HG03159 (cell line): Measurements from ENCODE around the gene ABCB8.
"Not testable (repeated sequence)": the region's sequence is repeated elsewhere in the genome, so short reads cannot be mapped to it uniquely, and the experiment has no call there.

Experiments used
- ATAC-seq: cut with Tn5 transposase; IDR thresholded peaks from one replicate; pipeline ENCODE4 v1.9.1; 2021; ENCODE audit warnings: mild to moderate bottlenecking, moderate library complexity; ENCODE audit not compliant: unreplicated experiment

The ABCB8 gene

DNA sequence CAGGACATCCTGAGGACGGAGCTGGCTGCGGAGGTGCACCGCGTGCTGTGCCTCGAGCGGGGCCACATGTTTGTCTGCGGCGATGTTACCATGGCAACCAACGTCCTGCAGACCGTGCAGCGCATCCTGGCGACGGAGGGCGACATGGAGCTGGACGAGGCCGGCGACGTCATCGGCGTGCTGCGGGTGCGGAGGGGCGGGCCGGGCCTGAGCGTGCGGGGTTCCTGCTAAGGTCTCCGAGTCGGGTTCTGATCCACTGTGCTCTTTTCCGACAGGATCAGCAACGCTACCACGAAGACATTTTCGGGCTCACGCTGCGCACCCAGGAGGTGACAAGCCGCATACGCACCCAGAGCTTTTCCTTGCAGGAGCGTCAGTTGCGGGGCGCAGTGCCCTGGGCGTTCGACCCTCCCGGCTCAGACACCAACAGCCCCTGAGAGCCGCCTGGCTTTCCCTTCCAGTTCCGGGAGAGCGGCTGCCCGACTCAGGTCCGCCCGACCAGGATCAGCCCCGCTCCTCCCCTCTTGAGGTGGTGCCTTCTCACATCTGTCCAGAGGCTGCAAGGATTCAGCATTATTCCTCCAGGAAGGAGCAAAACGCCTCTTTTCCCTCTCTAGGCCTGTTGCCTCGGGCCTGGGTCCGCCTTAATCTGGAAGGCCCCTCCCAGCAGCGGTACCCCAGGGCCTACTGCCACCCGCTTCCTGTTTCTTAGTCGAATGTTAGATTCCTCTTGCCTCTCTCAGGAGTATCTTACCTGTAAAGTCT is 14.3 kb upstream of the ABCB8 start:
- ATAC-seq: no peak

- no peak for ATAC-seq
These were observed 13.3 kb upstream of the ABCB8 start for GRCh38 chr7:151014950-151015349.

DNA sequence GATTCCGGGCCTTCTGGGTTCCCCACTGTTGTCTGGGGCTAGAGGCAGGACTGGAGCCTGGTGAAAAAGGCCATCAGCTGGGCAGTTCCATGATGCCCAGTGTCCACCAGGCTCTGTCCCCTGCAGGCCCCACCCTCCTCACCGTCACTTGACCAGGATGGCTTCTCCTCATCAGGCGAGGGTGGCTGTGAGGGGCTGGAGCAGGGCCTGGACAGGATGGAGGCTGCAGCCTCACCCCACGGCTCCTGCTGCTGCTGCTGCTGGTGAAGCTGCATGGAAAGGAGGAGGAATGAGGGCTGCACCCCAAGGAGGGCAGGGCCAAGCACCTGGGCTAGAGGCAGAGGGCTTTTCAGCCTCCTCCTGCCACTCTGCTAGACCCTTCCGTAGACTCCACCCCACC is 12.3 kb upstream of the ABCB8 start:
- ATAC-seq: no peak

- ATAC-seq: no peak
These were observed 11.7 kb upstream of the ABCB8 start for GRCh38 chr7:151016505-151016904.

DNA sequence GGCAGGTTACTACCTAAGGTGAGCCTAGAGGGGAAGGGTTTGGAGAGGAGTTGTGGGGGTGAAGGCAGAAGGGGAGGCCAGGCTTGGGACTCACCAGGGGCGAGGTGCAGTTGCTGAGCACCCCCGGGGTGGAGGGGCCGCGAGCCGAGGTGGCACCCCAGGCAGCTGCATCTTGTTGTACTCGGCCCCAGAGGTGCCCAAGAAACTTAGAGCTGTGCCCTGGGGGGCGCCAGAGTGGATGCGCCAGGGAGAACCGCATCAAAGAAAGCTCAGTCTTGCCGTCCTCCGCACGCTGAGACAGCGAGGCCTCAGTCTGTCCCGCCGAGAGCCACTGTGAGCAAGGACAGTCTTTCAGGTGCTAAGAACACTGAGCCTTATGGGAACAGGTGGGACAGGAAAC is 11.3 kb upstream of the ABCB8 start:
- ATAC-seq: no peak

DNA sequence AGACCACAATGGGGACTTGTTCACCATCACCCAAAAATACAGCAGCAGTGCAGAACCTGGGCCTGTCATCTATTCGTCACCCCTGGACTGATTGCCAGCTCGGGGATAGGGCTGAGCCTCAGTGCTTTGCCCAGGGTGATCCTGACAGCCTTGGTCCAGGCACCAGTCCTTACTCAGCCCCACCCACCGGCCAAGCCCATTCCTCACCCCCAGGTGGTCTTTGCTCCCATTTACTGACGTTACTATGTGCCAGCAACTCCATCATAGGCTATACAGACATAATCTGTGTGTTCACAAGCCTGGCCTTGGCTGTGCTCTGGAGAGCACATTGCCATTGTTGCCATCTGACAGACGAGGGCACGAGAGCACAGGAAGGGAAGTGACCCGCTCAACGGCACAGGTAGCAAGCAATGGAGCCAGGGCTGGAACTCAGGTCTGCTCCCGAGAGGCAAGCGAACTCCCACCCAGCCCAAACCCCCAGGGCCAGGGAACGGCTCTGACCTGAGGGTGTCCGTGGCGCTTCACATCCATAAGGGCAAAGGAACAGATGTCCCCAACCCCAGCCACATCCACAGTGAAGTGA is 10.8 kb upstream of the ABCB8 start:
- no peak for ATAC-seq

GRCh38 chr7:151017953-151018420 is 10.3 kb upstream of the ABCB8 start:
- ATAC-seq: peak; percentile 46

GRCh38 chr7:151018421-151019129 is 9.7 kb upstream of the ABCB8 start:
- no peak for ATAC-seq

- no peak for ATAC-seq
These were observed 9.2 kb upstream of the ABCB8 start for GRCh38 chr7:151019130-151019447.

- ATAC-seq: no peak
These were observed 8.0 kb upstream of the ABCB8 start for GRCh38 chr7:151020231-151020630.

GRCh38 chr7:151023232-151023631 is 5.0 kb upstream of the ABCB8 start:
- no peak for ATAC-seq

DNA sequence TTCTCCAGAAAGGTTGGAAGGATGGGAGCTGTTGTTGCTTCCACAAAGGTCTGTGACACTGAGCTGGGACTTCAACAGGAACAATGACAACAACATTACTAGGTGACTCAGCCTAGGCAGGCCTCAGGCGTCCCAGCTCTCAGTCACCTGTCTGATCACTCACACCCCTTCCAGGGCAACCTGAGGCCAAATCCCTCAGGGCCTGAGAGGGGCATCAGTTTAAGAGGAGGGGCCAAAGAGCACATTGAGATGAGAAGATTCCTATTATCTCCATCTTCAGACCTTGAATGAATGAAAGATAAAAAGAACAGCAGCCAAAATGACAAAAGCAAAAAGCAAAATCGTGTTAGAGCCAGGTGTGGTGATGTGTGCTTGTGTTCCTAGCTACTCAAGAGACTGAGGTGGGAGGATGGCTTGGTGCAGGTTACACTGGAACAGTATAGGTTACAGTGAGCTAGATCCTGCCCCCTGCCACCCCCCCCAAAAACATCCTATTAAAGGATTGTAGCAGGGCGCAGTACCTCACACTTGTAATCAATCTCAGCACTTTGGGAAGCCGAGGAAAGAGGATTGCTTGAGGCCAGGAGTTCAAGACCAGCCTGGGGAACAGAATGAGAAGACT is 3.7 kb upstream of the ABCB8 start, which contains the start of gene ATG9B:
Gene ATG9B (minus strand): TSS at position 60 of the 622 bp plus-strand sequence. CDS start 71 bp downstream, outside the sequence.
- no peak for ATAC-seq

- ATAC-seq: no peak
These were observed 2.2 kb upstream of the ABCB8 start for GRCh38 chr7:151025924-151026671.

DNA sequence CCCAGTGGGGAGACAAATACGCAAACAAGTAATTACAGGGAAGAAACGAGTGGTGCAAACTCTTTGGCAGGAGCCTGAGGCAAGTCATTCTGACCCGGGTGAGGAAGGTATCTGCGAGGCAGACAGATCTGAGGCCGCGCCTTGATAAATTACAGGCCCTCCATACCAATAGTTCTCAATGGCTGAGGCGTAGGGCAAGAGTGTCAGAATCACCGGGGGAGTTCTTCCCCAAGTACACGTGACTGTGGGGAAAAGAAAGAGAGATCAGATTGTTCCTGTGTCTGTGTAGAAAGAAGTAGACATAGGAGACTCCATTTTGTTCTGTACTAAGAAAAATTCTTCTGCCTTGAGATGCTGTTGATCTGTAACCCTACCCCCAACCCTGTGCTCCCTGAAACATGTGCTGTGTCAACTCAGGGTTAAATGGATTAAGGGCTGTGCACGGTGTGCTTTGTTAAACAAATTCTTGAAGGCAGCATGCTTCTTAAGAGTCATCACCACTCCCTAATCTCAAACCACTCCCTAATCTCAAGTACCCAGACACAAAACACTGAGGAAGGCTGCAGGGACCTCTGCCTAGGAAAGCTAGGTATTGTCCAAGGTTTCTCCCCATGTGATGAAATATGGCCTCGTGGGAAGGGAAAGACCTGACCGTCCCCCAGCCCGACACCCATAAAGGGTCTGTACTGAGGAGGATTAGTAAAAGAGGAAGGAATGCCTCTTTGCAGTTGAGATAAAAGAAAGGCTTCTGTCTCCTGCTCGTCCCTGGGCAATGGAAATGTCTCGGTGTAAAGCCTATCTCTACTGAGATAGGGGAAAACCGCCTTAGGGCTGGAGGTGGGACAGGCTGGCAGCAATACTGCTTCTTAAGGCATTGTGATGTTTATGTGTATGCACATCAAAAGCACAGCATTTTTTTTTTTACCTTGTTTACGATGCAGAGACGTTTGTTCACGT is 1.2 kb upstream of the ABCB8 start:
- not testable (repeated sequence) for ATAC-seq

DNA sequence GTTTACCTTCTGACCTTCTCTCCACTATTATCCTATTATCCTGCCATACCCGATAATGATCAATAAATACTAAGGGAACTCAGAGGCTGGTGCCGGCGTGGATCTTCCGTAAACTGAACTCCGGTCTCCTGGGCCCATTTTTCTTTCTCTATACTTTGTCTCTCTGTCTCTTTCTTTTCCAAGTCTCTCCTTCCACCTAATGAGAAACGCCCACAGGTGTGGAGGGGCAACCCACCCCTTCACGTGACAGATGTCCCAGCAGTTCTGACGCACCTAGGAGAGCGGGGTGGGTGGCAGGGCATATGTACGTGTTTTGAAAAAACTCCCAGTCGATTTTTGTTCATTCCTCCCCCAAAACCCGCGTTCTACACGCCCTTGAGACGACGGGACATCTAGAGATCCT is 521 bp upstream of the ABCB8 start:
- ATAC-seq: peak; percentile 5

GRCh38 chr7:151028948-151029501 is 775 bp downstream of the ABCB8 start:
- no peak for ATAC-seq

DNA sequence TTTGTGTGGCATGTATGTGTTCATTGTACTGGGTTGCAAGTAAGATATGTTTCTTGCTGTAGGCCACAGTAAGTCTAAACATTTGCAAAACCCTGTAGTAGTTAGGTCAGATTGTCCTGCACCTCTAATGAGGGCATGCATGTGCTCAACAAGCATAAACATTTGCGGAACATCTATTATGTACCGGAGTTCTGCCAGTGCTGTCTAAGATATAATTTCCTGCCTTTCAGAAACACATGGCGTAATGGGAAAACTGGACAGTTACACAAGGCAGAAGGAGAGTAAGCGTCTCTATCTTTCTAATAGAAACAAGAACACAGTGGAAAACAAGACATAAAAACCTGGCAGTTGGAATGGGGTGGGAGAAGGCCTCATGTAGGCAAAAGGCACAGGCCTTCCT is 2.8 kb downstream of the ABCB8 start:
- no peak for ATAC-seq

GRCh38 chr7:151032936-151033863 is 5.0 kb downstream of the ABCB8 start:
- ATAC-seq: no peak
